HEK293 (cell line): ENCODE results near the gene GALNS.

Experiments
- GFI1B ChIP-seq: fragments of 450-650 bp; formaldehyde crosslinking; IDR thresholded peaks from 2 replicates; pipeline ENCODE4 v1.5.1; 2016; ENCODE audit warnings: missing biosample characterization, missing genetic modification characterization
- GLI2 ChIP-seq: fragments of 450-650 bp; formaldehyde crosslinking; IDR thresholded peaks from 2 replicates; pipeline ENCODE4; 2017; ENCODE audit warnings: missing biosample characterization, missing genetic modification characterization, low read depth, borderline replicate concordance
- GLI4 ChIP-seq: fragments of 450-650 bp; formaldehyde crosslinking; IDR thresholded peaks from 2 replicates; pipeline ENCODE4 v1.5.1; 2016; ENCODE audit warnings: missing biosample characterization, missing genetic modification characterization
- GLIS2 ChIP-seq: fragments of 450-650 bp; formaldehyde crosslinking; IDR thresholded peaks from 2 replicates; pipeline ENCODE4 v1.5.1; 2016; ENCODE audit warnings: missing biosample characterization, missing genetic modification characterization
- HIC1 ChIP-seq: fragments of 450-650 bp; formaldehyde crosslinking; IDR thresholded peaks from 2 replicates; pipeline ENCODE4 v1.5.1; 2016; ENCODE audit warnings: missing biosample characterization, missing genetic modification characterization
- KLF7 ChIP-seq: fragments of 450-650 bp; formaldehyde crosslinking; IDR thresholded peaks from 2 replicates; pipeline ENCODE4 v1.5.1; 2016; ENCODE audit warnings: missing biosample characterization, missing genetic modification characterization, borderline replicate concordance
- MYNN ChIP-seq: fragments of 450-650 bp; formaldehyde crosslinking; IDR thresholded peaks from 2 replicates; pipeline ENCODE4 v1.5.1; 2016; ENCODE audit warnings: missing biosample characterization, missing genetic modification characterization, borderline replicate concordance
- MZF1 ChIP-seq: fragments of 450-650 bp; formaldehyde crosslinking; IDR thresholded peaks from 2 replicates; pipeline ENCODE4 v1.5.1; 2017; ENCODE audit warnings: missing biosample characterization, missing genetic modification characterization, borderline replicate concordance
- OVOL3 ChIP-seq: fragments of 450-650 bp; formaldehyde crosslinking; IDR thresholded peaks from 2 replicates; pipeline ENCODE4 v1.5.1; 2016; ENCODE audit warnings: missing biosample characterization, missing genetic modification characterization
- PBX3 ChIP-seq: sonication (generic); formaldehyde crosslinking; IDR thresholded peaks from 2 replicates; pipeline ENCODE4 v1.8.1; 2022; ENCODE audit warnings: mild to moderate bottlenecking, moderate library complexity, missing genetic modification reagents
- PRDM2 ChIP-seq: fragments of 450-650 bp; formaldehyde crosslinking; IDR thresholded peaks from 2 replicates; pipeline ENCODE4 v1.5.1; 2016; ENCODE audit warnings: missing biosample characterization, missing genetic modification characterization, borderline replicate concordance
- REPIN1 ChIP-seq: fragments of 450-650 bp; formaldehyde crosslinking; IDR thresholded peaks from 2 replicates; pipeline ENCODE4 v1.5.1; 2017; ENCODE audit warnings: missing biosample characterization, missing genetic modification characterization, low read depth
- YY1 ChIP-seq: fragments of 450-650 bp; formaldehyde crosslinking; IDR thresholded peaks from 2 replicates; pipeline ENCODE4 v1.5.1; 2018; ENCODE audit warnings: missing biosample characterization, missing genetic modification characterization
- YY2 ChIP-seq: fragments of 450-650 bp; formaldehyde crosslinking; IDR thresholded peaks from 2 replicates; pipeline ENCODE4 v1.5.1; 2016; ENCODE audit warnings: missing biosample characterization, missing genetic modification characterization
- ZNF140 ChIP-seq: fragments of 450-650 bp; formaldehyde crosslinking; IDR thresholded peaks from 2 replicates; pipeline ENCODE4 v1.5.1; 2016; ENCODE audit warnings: missing biosample characterization, missing genetic modification characterization
- ZNF211 ChIP-seq: fragments of 450-650 bp; formaldehyde crosslinking; IDR thresholded peaks from 2 replicates; pipeline ENCODE4 v1.5.1; 2016; ENCODE audit warnings: low read depth, missing biosample characterization, missing genetic modification characterization
- ZNF221 ChIP-seq: fragments of 450-650 bp; formaldehyde crosslinking; IDR thresholded peaks from 2 replicates; pipeline ENCODE4 v1.5.1; 2017; ENCODE audit warnings: missing biosample characterization, missing genetic modification characterization, borderline replicate concordance
- ZNF292 ChIP-seq: fragments of 450-650 bp; formaldehyde crosslinking; IDR thresholded peaks from 2 replicates; pipeline ENCODE4 v1.5.1; 2016; ENCODE audit warnings: low read depth, missing biosample characterization, missing genetic modification characterization, borderline replicate concordance
- ZNF311 ChIP-seq: fragments of 450-650 bp; formaldehyde crosslinking; IDR thresholded peaks from 2 replicates; pipeline ENCODE4 v1.5.1; 2017; ENCODE audit warnings: missing biosample characterization, missing genetic modification characterization, borderline replicate concordance
- ZNF335 ChIP-seq: fragments of 450-650 bp; formaldehyde crosslinking; conservative IDR thresholded peaks from 2 replicates; pipeline ENCODE4 v1.5.1; 2016; ENCODE audit warnings: missing biosample characterization, missing genetic modification characterization
- ZNF48 ChIP-seq: fragments of 450-650 bp; formaldehyde crosslinking; IDR thresholded peaks from 2 replicates; pipeline ENCODE4 v1.5.1; 2016; ENCODE audit warnings: missing biosample characterization, missing genetic modification characterization
- ZNF501 ChIP-seq: fragments of 450-650 bp; formaldehyde crosslinking; IDR thresholded peaks from 2 replicates; pipeline ENCODE4 v1.5.1; 2016; ENCODE audit warnings: missing biosample characterization, missing genetic modification characterization
- ZNF521 ChIP-seq: fragments of 450-650 bp; formaldehyde crosslinking; IDR thresholded peaks from 2 replicates; pipeline ENCODE4 v1.5.1; 2017; ENCODE audit warnings: missing biosample characterization, mild to moderate bottlenecking, missing genetic modification characterization
- ZNF530 ChIP-seq: fragments of 450-650 bp; formaldehyde crosslinking; IDR thresholded peaks from 2 replicates; pipeline ENCODE4 v1.5.1; 2016; ENCODE audit warnings: low read depth, missing biosample characterization, missing genetic modification characterization
- ZNF571 ChIP-seq: fragments of 450-650 bp; formaldehyde crosslinking; IDR thresholded peaks from 2 replicates; pipeline ENCODE4 v1.5.0; 2017; ENCODE audit warnings: missing biosample characterization, missing genetic modification characterization
- ZNF670 ChIP-seq: fragments of 450-650 bp; formaldehyde crosslinking; IDR thresholded peaks from 2 replicates; pipeline ENCODE4 v1.5.1; 2016; ENCODE audit warnings: missing biosample characterization, missing genetic modification characterization, low read depth
- ZNF701 ChIP-seq: fragments of 450-650 bp; formaldehyde crosslinking; IDR thresholded peaks from 2 replicates; pipeline ENCODE4 v1.5.1; 2016; ENCODE audit warnings: missing biosample characterization, missing genetic modification characterization
- ZNF704 ChIP-seq: fragments of 450-650 bp; formaldehyde crosslinking; IDR thresholded peaks from 2 replicates; pipeline ENCODE4 v1.5.1; 2016; ENCODE audit warnings: missing biosample characterization, missing genetic modification characterization
- ZNF837 ChIP-seq: fragments of 450-650 bp; formaldehyde crosslinking; IDR thresholded peaks from 2 replicates; pipeline ENCODE4 v1.5.1; 2016; ENCODE audit warnings: missing biosample characterization, missing genetic modification characterization

GALNS gene

GRCh38 chr16:88770461-88771293, 86.1 kb downstream of the GALNS start (continued):
- no peak; the same call in 1 of the 2 replicates for TF ChIP-seq REPIN1 (tag by site-specific recombination)
- no peak for TF ChIP-seq MZF1
- no peak for TF ChIP-seq ZNF704 (tag by site-specific recombination)
- no peak for TF ChIP-seq PRDM2 (tag by site-specific recombination)
- no peak for TF ChIP-seq YY1 (tag by site-specific recombination)
- no peak for TF ChIP-seq ZNF501 (tag by site-specific recombination)
- TF ChIP-seq GLIS2 (tag by site-specific recombination), result peak; percentile 66; the same call in 1 of the 2 replicates
- no peak for TF ChIP-seq ZNF571 (tag by site-specific recombination)
- TF ChIP-seq GLI4 (tag by site-specific recombination), result no peak
- no peak for TF ChIP-seq GFI1B (tag by site-specific recombination)
- TF ChIP-seq MYNN, result no peak
- TF ChIP-seq ZNF211 (tag by site-specific recombination), result no peak
- TF ChIP-seq ZNF530, result no peak
- no peak for TF ChIP-seq ZNF311 (tag by site-specific recombination)
- TF ChIP-seq KLF7 (tag by site-specific recombination), result no peak; the same call in 1 of the 2 replicates
- TF ChIP-seq YY2 (tag by site-specific recombination), result no peak
- no peak for TF ChIP-seq ZNF292
- no peak for TF ChIP-seq GLI2
- TF ChIP-seq ZNF837 (tag by site-specific recombination), result no peak
- no peak for TF ChIP-seq ZNF221
- no peak for TF ChIP-seq ZNF670 (tag by site-specific recombination)
- peak; percentile 38 for TF ChIP-seq ZNF335
- TF ChIP-seq PBX3 (CRISPR knock-in tag), result 0 out of 2 replicates have a peak, but pooled peaks have one; percentile 8
- no peak for TF ChIP-seq ZNF701 (tag by site-specific recombination)
- TF ChIP-seq OVOL3 (tag by site-specific recombination), result no peak
- TF ChIP-seq HIC1 (tag by site-specific recombination), result no peak; the same call in 1 of the 2 replicates
- no peak for TF ChIP-seq ZNF48 (tag by site-specific recombination)
- no peak for TF ChIP-seq ZNF140
- no peak for TF ChIP-seq ZNF521 (tag by site-specific recombination)
